GM12891 (cell line): ENCODE results near the gene SRGN.

Experiments used
- POLR2A ChIP-seq: IDR thresholded peaks from 2 replicates; pipeline ENCODE4 v1.6.1; 2011; ENCODE audit warnings: low read depth, low read length, control low read depth
- POLR2AphosphoS5 ChIP-seq: IDR thresholded peaks from 2 replicates; pipeline ENCODE4 v1.6.1; 2011; ENCODE audit warnings: low read depth, low read length, control low read depth
- POU2F2 ChIP-seq: IDR thresholded peaks from 2 replicates; pipeline ENCODE4 v1.6.1; 2011; ENCODE audit warnings: low read depth, mild to moderate bottlenecking, control low read depth, low read length, moderate library complexity

DNA sequence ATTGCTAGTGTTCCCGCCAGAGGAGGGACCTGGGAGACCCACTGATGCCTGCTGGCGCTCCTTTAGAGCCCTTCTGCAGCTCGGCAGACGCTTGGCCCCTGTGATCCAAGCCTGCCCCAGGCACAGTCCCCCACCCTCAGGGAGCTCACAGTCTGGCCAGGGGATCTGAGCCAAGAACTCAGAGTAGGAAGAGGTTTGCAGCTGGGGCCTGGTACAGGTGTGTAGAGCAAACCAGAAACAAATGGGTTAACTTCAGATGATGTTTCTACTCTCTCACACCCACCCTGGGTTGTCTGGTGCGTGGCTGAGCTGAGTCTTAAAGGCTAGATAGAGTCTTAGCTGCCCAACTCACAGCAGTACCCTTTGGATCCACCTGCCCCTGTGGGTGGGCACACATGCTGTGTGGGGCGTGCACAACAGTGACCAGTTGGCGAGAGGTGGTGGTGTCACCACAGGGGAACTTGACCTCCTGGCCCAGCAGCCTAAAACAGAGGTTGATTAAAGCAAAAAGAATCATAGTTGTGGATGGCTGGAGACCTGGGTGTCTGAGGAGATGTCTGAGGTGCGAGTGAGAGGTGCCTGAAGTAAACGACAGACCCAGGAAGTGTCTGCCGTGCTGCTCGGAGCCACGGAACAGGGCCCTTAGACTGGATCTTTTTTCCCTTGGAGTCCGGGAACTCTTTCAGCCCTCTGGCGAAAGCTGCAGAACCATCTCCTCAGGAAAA lies 31.2 kb upstream of the SRGN start:
- no peak for TF ChIP-seq POLR2A
- no peak for TF ChIP-seq POU2F2
- no peak for TF ChIP-seq POLR2AphosphoS5
